GM03348 (cell line): ENCODE data around the gene SKOR2.

ENCODE experiments used
- DNase-seq: peaks from one replicate; pipeline ENCODE4 v3.0.0; 2012; ENCODE audit warnings: low spot score

Gene SKOR2

GRCh38 chr18:47251289-47252120, at the start of gene SKOR2:
Gene SKOR2, minus strand, starts transcription at chr18:47251660. Its CDS starts 2,477 bp downstream, at chr18:47249183.
- no peak for DNase-seq

DNA sequence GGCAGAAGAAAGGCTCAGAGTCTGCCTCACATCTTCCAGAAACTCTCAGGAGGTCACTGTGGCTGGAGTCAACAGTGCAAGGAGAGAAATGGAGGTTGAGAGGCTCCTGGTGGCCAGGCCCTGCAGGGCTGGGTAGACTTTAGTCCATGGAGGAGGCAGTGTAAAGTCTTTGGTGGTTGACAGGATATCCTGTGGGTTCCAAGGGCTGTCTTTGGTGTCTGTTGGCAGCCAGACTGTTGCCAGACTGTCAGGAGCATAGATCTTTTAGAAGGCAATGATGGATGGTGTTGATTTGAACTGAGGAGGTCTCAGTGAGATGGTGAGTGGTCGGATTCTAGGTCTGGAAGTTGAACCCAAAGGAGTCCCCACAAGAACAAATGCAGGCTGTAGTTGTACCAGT, 45.0 kb upstream of the SKOR2 start:
- DNase-seq, result no peak

DNA sequence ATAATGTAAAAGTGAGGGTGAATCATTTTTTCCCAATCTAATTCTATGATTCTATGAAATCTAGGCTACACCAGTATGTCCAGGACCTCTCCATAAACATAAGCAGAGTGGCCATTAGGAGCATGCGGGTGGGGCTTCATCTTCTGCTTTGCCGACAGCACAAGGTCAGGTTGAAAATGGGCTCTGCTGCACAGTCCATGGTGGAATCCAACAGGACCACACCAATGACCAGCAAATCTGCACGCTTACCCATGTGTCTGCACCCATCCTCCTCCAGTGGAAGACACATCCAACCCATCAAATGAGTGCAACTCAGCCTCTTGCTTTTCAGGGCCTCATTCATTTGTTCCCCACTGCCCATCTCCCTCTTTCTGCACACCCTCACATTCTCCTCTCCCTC, 43.3 kb upstream of the SKOR2 start:
- no peak for DNase-seq

DNA sequence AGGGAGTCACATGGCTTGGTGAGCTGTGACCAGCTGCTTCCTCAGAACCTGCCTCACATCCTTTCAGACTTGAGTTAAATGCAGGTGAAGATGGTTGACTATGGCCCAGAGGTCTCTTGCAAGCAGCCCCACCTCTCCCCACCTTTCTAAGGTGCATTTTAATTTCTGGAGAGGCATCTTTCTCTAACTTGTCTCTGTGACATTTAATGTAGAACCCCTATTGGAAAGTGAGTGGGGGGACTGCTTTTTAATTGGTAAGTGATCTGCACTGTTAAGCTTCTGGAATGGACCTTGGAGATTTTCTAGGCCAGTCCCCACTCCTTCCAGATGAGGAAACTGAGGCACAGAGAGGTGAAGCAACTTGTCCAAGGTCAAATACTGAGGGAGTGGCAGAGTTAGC, 37.3 kb upstream of the SKOR2 start:
- no peak for DNase-seq

DNA sequence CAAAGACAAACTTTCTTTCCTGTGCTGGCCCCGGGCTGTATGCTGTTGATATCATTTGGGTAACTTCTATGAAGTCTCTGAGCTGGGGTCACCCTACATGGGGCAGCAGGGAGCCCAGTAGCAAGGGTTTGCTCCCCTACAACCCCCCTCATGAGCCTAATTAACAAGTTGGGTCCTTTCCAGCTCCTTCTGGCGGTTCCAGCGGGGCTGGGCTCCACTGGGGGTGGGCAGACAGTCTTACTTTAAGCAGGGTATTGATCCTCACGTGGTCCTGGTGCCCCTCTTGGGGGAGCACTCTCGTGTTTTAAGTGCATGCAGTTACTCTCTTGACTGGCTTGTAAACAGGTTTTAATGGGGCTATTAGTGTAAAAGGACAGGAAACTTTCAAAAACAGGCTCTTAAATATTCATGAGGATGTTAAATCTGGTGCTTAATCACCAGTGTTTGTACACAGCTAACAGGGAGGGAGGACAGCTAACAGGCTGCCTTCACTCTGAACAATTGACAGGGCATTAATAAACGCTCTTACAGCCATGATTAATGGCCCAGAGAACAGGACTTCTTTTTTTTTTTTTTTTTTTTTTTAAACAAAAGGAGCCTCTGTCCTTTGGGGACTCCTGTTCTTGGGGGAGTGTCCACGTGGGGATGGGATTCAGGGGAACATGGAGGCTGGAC, 36.6 kb upstream of the SKOR2 start:
- no peak for DNase-seq

DNA sequence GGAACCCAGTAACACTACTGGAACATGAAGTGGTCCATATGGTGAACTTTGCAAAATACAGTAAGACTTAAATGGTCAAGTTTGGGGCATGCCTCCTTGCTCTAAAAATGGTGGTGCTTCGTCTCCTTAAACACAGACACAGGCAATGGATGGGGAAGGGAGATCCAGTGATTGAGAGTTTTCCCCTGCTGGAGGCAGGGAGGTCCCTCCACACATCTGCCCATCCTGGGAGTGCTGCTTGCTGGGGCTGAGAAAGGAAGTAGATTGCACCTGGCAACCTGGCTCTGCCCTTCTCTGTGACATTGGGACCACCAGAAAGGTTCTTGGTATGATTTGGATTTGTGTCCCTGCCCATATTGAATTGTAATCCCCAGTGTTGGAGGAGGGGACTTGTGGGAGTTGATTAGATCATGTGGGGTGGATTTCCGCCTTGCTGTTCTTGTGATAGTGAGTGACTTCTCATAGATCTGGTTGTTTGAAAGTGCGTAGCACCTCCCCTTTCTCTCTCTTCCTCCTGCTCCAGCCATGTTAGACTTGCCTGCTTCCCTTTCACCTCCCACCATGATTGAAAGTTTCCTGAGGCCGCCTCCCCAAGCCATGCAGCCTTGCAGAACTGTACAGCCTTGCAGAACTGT, 35.4 kb upstream of the SKOR2 start:
- no peak for DNase-seq

DNA sequence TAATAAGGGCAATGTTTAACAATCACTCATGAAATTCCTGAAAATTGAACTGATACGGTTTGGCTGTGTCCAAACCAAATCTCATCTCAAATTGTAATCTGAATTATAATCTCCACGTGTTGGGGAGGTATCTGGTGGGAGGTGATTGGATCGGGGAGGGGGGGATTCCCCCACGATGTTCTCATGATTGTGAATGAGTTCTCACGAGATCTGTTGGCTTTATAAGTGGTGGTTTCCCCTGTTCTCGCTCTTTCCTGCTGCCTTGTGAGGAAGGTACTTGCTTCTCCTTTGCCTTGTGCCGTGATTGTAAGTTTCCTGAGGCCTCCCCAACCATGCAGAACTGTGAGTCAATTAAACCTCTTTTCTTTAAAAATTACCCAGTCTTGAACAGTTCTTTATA, 34.0 kb upstream of the SKOR2 start:
- DNase-seq, result no peak

- DNase-seq, result no peak
Observed at GRCh38 chr18:47284721-47285395, 33.4 kb upstream of the SKOR2 start.

GRCh38 chr18:47283476-47283875, 32.0 kb upstream of the SKOR2 start:
- DNase-seq, result peak; percentile 33

GRCh38 chr18:47280121-47280520, 28.7 kb upstream of the SKOR2 start:
- no peak for DNase-seq

GRCh38 chr18:47274961-47275360, 23.5 kb upstream of the SKOR2 start:
- DNase-seq, result no peak

DNA sequence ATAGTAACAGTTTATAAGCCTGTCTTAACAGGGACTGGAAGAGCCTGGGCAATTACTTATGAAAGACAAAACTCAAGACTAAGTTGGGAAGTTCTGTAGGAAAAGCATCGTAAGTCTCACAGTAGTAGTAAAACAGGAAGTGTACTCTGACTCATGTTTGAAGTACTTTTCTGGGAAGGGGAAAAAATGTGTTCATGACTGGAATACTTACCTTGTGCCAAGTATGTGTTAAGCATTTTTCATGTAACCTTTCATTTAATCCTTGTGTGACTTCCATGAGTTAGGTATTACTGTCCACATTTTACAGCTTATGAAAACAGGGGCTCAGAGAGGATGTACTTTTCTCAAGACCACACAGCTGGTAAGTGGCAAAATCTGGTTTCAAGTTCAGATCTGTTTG, 13.7 kb upstream of the SKOR2 start:
- DNase-seq, result no peak

DNA sequence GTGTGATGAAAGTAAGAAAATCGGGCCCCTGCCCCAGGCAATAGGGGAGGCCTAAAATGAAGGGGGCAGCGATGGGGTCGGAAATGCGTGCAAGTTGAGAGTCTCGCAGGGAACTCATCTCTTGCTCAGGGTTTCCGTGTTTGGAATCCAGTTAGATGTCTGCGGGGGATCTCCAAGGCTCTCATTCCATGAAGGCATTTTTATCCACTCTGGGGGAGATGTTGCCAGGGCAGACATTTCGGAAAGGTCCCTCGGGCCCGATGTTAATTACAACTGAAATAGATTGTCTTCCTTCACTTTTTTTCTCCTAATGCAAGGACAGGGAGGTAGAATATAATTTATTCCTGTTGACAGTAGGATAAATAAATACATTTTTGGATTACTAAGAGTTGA, 12.8 kb upstream of the SKOR2 start:
- DNase-seq, result no peak

GRCh38 chr18:47263430-47264307, 12.2 kb upstream of the SKOR2 start:
- no peak for DNase-seq

DNA sequence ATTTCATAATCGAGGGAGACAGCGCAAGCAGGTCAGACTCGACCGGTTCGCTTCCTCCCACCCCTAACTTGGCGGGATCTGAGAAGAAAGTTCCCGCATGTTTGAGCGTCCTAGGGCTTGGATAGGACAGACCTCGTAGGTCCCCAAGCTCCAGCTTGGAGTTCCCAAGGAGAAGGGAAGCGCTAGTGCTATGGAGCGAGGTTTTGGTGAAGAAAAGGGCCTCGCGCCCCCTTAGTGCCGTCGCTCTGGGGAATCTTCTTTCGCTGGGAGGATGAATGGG, 11.6 kb upstream of the SKOR2 start:
- DNase-seq, result no peak

- no peak for DNase-seq
Observed at GRCh38 chr18:47262301-47263149, 11.1 kb upstream of the SKOR2 start.

DNA sequence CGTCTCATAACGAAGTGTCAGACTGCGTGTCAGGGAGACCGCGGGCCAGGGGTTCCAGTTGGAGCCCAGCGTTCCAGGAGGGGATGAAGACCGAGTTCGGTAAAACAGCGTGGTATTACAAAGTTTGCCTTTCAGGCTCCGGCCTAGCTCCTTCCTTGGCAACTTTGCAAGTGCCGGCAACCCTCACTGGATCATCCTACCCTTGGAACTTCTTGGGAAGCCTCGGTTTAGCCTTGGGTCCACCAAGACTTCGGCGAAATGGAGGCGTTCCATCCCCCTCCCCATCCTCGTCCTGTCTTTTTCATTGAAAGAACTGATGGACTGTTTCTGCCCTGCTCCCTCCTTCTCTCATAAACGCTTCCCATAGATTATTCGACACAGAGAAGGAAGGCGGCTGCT, 10.4 kb upstream of the SKOR2 start:
- no peak for DNase-seq

GRCh38 chr18:47260924-47261701, 9.7 kb upstream of the SKOR2 start:
- no peak for DNase-seq

GRCh38 chr18:47260120-47260923, 8.9 kb upstream of the SKOR2 start:
- DNase-seq, result peak; percentile 61
